HepG2 (cell line): ENCODE data around the gene MRPL38. TPM values are rescaled to one million over a fixed set of nuclear protein-coding genes. Genes with fewer than 3 reads are reported as not detected.

Experiments used
- AHR ChIP-seq: IDR thresholded peaks from 2 replicates; pipeline ENCODE4 v1.6.1; 2018; ENCODE audit warnings: missing genetic modification reagents, missing compliant biosample characterization
- CENPX ChIP-seq: sonication (generic); formaldehyde crosslinking; IDR thresholded peaks from 2 replicates; pipeline ENCODE4 v1.9.0; 2021; ENCODE audit warnings: mild to moderate bottlenecking, missing genetic modification reagents, moderate library complexity
- CHD2 ChIP-seq: IDR thresholded peaks from 2 replicates; pipeline ENCODE4 v1.6.1; 2011; ENCODE audit warnings: low read depth, low read length, improper control_type of control experiment
- DBP ChIP-seq: sonication (generic); formaldehyde crosslinking; IDR thresholded peaks from 2 replicates; pipeline ENCODE4 v1.4.0; 2020; ENCODE audit warnings: missing genetic modification reagents; ENCODE audit errors: not compliant biosample characterization
- DZIP1 ChIP-seq: sonication (generic); formaldehyde crosslinking; IDR thresholded peaks from 2 replicates; pipeline ENCODE4 v1.5.0; 2020; ENCODE audit warnings: mild to moderate bottlenecking, missing genetic modification reagents
- HDAC6 ChIP-seq: fragments of 200-600 bp; sonication (generic); IDR thresholded peaks from 2 replicates; pipeline ENCODE4 v1.7.0; 2017; ENCODE audit warnings: mild to moderate bottlenecking, antibody characterized with exemption, low read length, low read depth
- MYC ChIP-seq: sonication (generic); formaldehyde crosslinking; IDR thresholded peaks from 2 replicates; pipeline ENCODE4 v1.9.0; 2021; ENCODE audit warnings: missing genetic modification reagents, borderline replicate concordance
- POGZ ChIP-seq: sonication (generic); formaldehyde crosslinking; IDR thresholded peaks from 2 replicates; pipeline ENCODE4 v1.4.0; 2020; ENCODE audit warnings: mild to moderate bottlenecking, missing genetic modification reagents
- SNAPC4 ChIP-seq: sonication (generic); formaldehyde crosslinking; IDR thresholded peaks from 2 replicates; pipeline ENCODE4 v1.4.0; 2020; ENCODE audit warnings: mild to moderate bottlenecking, missing genetic modification reagents
- TGIF2 ChIP-seq: IDR thresholded peaks from 2 replicates; pipeline ENCODE4 v1.6.1; 2016; ENCODE audit warnings: control low read depth, missing compliant biosample characterization
- ZBTB1 ChIP-seq: sonication (generic); formaldehyde crosslinking; IDR thresholded peaks from 2 replicates; pipeline ENCODE4 v1.4.0; 2020; ENCODE audit warnings: missing genetic modification reagents, borderline replicate concordance
- ZBTB2 ChIP-seq: sonication (generic); formaldehyde crosslinking; IDR thresholded peaks from 2 replicates; pipeline ENCODE4 v1.8.0; 2022; ENCODE audit warnings: low read depth, missing genetic modification reagents
- ZMAT3 ChIP-seq: sonication (generic); formaldehyde crosslinking; conservative IDR thresholded peaks from 2 replicates; pipeline ENCODE4 v1.7.0; 2021; ENCODE audit warnings: missing genetic modification reagents
- ZNF333 ChIP-seq: sonication (generic); formaldehyde crosslinking; IDR thresholded peaks from 2 replicates; pipeline ENCODE4 v1.4.0; 2020; ENCODE audit warnings: mild to moderate bottlenecking, missing genetic modification reagents, borderline replicate concordance
- ZNF629 ChIP-seq: sonication (generic); formaldehyde crosslinking; conservative IDR thresholded peaks from 2 replicates; pipeline ENCODE4 v1.5.0; 2020; ENCODE audit warnings: missing genetic modification reagents
- ZNF780A ChIP-seq: sonication (generic); formaldehyde crosslinking; IDR thresholded peaks from 2 replicates; pipeline ENCODE4 v1.8.0; 2022; ENCODE audit warnings: mild to moderate bottlenecking, missing genetic modification reagents, moderate library complexity
- polyA plus RNA-seq, 8 experiments: library from polyadenylated mRNA; depleted of rRNA in 3 of 8; stranded (reverse) in 7 of 8; unstranded in 1 of 8; fragments of >200 nt; fragmentation: Illumina TruSeq in 4 of 8; extraction: Trizol in 4 of 8; gene quantifications; 2 replicates each; pipeline versions ENCODE4 v1.2.1 to v1.2.3, GENCODE V29; 2011 to 2016; ENCODE audit warnings: low read depth in 4 of 8, missing spikeins in 1 of 8, mixed read lengths in 1 of 8; ENCODE audit not compliant: insufficient read depth in 1 of 8
- total RNA-seq, 5 experiments: library from RNA; depleted of rRNA; stranded (reverse); fragments of >200 nt; fragmentation: Illumina TruSeq; extraction: Trizol; gene quantifications; 2 replicates each; pipeline ENCODE4 v1.2.3, GENCODE V29; 2016; ENCODE audit warnings: low read depth in 1 of 5

Gene MRPL38
- total and polyA plus RNA-seq, 2 of the 13 experiments (the other 11 are each of a cell fraction or from before 2014, with no cell fraction given), result 83.7 to 125 TPM

GRCh38 chr17:75876938-75877751, 27.5 kb downstream of the MRPL38 start (continued):
- TF ChIP-seq DZIP1 (CRISPR knock-in tag), result peak; percentile 85
- TF ChIP-seq ZBTB2 (CRISPR knock-in tag), result peak; percentile 51
- TF ChIP-seq SNAPC4 (CRISPR knock-in tag), result no peak
- TF ChIP-seq AHR (CRISPR knock-in tag), result no peak
- no peak for TF ChIP-seq DBP (CRISPR knock-in tag)
- peak; percentile 59; the same call in 1 of the 2 replicates for TF ChIP-seq ZNF333 (CRISPR knock-in tag)
- TF ChIP-seq CENPX (CRISPR knock-in tag), result no peak
- no peak; the same call in none of the 2 replicates for TF ChIP-seq TGIF2 (CRISPR knock-in tag)
- TF ChIP-seq CHD2, result no peak
- TF ChIP-seq ZBTB1 (CRISPR knock-in tag), result no peak
- no peak for TF ChIP-seq MYC
- TF ChIP-seq ZNF780A (CRISPR knock-in tag), result peak; percentile 52; the same call in 1 of the 2 replicates
- TF ChIP-seq ZNF629 (CRISPR knock-in tag), result no peak; the same call in 1 of the 2 replicates
- TF ChIP-seq POGZ (CRISPR knock-in tag), result peak; percentile 70; the same call in 1 of the 2 replicates
- TF ChIP-seq HDAC6, result no peak
- 0 out of 2 replicates have a peak, but pooled peaks have one; percentile 90 for TF ChIP-seq ZMAT3
